DMS79 treated with DMSO at 0.1 percent for 48 hours (cell line): ENCODE data around the gene SLC4A5.

ENCODE experiments used
- DNase-seq: peaks from one replicate; lab custom pipeline; 2025; lab: John Stamatoyannopoulos, UW

The SLC4A5 gene

DNA sequence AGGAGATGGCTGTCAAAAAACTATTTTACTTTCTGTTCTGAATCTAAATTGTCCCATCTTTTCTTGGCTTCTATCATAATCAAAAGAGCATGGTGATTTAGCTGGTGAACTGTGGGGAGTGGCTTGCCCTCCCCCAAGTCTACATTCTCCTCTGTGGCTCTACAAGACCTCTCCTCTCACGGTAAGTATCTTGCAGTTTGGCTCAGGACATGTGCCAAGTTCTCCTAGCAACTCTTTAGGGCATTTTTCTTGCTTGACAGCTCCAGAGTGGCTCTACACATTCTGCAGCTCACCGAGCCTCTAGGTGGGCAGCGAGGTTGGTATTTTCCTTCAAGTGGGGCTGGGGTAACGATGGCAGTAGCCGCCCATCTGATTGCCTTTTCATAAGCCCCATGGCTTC, 29.1 kb downstream of the SLC4A5 start:
- DNase-seq: peak; percentile 91

DNA sequence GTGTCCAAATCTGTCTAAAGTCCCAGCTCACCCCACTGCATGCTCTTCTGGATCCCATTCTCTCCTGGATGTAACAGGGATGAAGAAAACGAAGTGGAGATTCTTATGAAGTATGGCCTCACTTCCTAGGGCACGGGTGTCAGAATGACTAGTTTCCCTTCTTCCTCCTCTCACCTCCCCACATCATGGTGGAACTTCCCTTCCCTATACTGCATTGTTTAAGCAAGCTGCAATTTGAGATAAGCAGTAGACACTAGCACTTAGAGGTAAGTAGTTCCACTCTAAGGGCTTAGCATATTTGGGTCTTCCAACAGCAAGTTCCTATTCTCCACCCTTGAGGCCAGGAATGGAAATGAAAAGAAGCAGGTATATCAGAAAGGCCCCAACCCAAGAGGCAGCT, 29.7 kb downstream of the SLC4A5 start:
- DNase-seq: no peak

- DNase-seq: no peak
Measured at GRCh38 chr2:74312913-74313312, 30.3 kb downstream of the SLC4A5 start.

- DNase-seq: no peak
Measured at GRCh38 chr2:74307720-74308119, 35.5 kb downstream of the SLC4A5 start.

DNA sequence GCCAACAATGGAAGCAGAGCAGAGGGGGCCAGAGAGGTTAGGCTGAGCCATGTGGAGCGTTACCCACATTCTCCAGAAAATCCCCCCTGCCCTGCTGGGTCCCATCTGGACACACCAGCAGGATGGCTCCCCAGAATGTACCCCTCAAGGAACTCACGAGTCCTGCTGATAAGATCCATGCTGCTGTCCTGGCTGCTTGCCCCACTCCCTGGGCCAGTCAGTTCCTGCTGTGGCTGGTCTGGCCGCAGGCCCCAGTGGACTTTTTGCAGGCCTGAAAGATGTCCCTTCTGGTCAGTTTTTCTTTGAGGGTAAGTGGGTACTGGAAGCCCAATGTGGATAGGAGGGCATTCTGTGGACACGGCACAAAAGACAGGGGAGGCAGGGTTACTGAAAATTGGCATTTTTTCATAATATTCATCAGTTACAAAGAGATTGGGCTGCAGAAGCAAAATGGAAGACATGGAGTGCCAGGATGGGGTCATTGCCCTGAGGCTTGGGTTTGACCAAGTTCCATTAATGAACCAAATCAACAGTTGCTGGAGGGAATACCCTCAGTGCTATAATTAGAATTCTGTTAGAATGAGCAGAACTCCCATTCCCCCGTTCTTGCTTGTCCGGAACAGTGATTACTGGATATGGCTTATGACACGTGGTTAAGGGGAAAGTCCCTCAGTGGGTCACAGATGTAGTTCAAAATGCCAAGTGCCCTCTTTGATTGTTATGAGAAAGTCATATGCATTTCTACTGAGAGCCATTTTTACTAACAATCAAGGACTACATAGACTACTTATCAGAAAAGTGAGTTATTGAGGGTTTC, 38.7 kb downstream of the SLC4A5 start:
- DNase-seq: no peak

- DNase-seq: no peak
Measured at GRCh38 chr2:74302865-74303264, 40.4 kb downstream of the SLC4A5 start.

- no peak for DNase-seq
Measured at GRCh38 chr2:74301262-74301661, 42.0 kb downstream of the SLC4A5 start.

GRCh38 chr2:74300506-74300905, 42.7 kb downstream of the SLC4A5 start:
- DNase-seq: no peak

DNA sequence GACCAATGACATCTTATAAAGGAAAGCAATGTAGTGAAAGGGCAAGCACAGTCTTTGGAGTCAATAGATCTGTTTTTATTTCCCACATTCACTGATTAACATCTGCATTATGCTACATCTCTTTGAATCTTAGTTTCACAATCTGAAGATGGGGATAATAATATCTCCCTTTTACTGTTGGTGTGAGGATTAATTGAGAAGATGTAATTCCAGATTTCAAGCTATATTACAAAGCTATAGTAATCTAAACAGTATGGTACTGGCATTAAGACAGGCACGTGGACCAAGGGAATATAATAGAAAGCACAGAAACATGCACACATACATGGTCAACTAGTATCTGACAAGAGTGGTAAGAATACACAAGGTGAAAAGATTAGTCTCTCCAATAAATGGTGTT, 45.3 kb downstream of the SLC4A5 start:
- no peak for DNase-seq

GRCh38 chr2:74297391-74297790, 45.8 kb downstream of the SLC4A5 start:
- DNase-seq: peak; percentile 91

GRCh38 chr2:74293191-74293991, 49.8 kb downstream of the SLC4A5 start:
- peak; percentile 82 for DNase-seq

- DNase-seq: no peak
Measured at GRCh38 chr2:74292751-74293150, 50.5 kb downstream of the SLC4A5 start.

GRCh38 chr2:74291886-74292621, 51.2 kb downstream of the SLC4A5 start:
- no peak for DNase-seq

- peak; percentile 57 for DNase-seq
Measured at GRCh38 chr2:74291218-74291544, 52.0 kb downstream of the SLC4A5 start.

DNA sequence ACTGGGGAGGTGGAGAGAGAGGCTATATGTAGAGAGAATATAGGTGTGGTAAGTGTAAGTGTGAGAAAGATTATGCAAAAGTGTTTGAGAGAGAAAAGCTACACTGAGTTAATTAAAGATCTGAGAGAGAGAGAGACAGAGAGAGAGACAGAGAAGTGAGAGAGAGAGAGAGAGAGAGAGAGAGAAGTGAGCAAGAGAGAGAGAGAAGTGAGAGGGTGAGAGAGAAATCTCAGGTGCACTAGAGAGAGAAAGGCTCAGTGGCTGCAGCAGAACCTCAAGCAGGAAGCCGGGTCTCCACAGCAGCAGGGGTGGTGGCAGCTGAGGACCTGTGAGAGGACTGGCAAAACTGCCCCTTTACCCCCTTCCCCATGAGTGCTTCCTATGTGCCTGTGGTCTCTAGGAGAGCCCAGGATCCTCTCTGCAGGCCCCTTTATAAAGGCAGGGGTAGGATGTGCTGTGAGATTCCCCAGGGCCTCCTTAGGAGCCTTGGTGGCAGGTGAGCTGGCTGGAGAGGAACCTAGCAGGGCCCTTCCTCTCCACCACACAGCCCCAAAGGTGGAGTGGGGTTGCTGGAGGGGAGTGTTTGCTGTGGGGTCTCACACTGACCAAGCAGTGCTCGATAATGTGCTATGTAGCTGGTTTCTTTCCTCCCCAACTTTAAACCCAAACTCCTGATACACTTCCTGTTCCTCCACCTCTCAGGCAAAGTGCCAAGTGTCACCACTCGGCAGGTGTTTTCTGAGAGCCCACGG, 52.6 kb downstream of the SLC4A5 start:
- DNase-seq: no peak

- no peak for DNase-seq
Measured at GRCh38 chr2:74290066-74290465, 53.1 kb downstream of the SLC4A5 start.

DNA sequence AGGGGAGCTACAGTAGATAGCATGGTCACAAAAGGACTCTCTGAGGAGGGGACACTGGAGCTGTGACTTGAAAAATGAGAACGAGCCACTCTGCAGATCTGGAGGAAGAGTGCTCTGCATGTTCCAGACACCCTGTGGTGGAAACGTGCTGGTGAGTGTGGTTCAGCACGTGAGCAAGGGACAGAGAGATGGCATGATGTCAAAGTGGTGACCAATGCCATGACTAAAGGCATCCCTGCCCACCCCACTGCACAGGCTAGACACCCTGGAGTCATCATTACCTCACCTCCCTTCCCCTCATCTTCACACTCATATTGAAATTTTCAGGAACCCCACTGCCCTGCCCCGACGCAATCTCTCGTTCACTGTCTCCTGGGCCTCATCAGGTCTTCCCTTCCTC, 56.5 kb downstream of the SLC4A5 start:
- no peak for DNase-seq

GRCh38 chr2:74281141-74281975, 61.9 kb downstream of the SLC4A5 start:
- peak; percentile 84 for DNase-seq

DNA sequence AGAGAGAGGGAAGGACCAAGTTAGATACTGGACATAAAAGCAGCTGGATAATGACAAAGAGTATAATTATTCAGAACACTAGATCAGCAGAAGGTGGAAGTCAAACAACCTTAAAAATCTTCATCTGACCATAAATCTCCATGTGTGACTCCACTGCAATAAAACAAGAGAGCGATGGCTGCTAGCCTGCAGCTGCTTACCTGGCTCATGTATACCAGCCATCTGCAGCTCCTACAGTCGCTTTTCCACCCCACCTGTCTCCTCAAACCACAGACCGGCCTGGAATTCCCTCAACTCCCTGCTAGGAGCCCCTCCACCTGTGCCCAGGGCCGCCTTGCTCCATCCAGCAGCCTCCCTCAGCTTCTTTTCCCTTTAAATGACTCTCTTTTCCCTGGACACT, 64.5 kb downstream of the SLC4A5 start:
- peak; percentile 45 for DNase-seq

DNA sequence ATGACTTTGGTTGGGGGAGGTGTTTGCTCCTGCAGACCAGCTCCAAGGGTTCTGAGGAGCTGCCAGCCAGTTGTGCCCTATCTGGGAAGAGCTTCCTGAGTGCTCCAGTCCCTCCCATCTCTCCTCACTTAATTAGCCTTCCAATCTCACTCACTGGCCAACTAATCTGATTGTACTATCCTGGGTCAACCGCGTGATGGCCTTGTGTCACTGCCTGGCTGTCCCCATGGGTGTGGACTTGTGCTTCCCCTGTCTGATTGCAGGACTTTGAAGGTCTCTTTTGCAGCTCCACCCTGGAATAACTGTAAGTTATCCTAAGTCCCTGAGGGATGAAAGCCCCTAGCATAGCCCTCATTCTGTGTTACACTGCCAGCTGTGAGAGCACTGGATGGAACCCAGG, 65.0 kb downstream of the SLC4A5 start:
- no peak for DNase-seq

DNA sequence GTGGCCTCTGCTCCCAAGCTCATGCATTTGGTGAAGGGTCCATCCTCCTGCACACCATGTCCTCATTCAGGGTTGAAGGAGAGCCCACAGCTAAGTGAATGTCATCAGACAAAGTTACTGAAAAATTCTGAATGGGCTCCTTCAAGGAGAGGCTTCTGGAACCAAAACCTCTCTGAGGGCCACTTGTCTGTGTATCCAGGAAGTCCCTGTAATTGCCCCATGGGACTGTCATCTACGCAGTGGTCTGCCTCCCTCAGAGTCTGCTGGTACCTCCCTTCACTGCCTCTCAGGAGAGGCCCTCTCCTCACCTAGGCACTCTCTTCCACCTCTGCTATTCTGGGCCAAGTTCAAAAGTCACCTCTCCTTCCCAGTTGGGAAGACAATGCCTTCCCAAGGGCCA, 68.0 kb downstream of the SLC4A5 start:
- DNase-seq: no peak
